Smooth muscle cell (in vitro differentiated cells): ENCODE data around the gene SEPTIN5. TPM values are rescaled to one million over a fixed set of nuclear protein-coding genes. Genes with fewer than 3 reads are reported as not detected.

Source experiments
- DNase-seq: peaks from one replicate; lab custom pipeline; 2025; ENCODE audit not compliant: unreplicated experiment; lab: John Stamatoyannopoulos, UW
- H2AFZ ChIP-seq: fragments of 200-600 bp; sonication (generic); 2 replicates; pipeline ENCODE4 v1.6.0; 2016; ENCODE audit warnings: antibody characterized with exemption, low read depth, mild to moderate bottlenecking
- H3F3A ChIP-seq: fragments of 200-600 bp; sonication (generic); 2 replicates; pipeline ENCODE4 v1.6.0; 2017; ENCODE audit warnings: antibody characterized with exemption, low read depth
- H3K27ac ChIP-seq: fragments of 200-600 bp; sonication (generic); 2 replicates; pipeline ENCODE4 v1.5.1; 2016; ENCODE audit warnings: low read depth, mild to moderate bottlenecking
- H3K27me3 ChIP-seq: fragments of 200-600 bp; sonication (generic); 2 replicates; pipeline ENCODE4 v1.6.1; 2016; ENCODE audit warnings: low read depth, mild to moderate bottlenecking
- H3K36me3 ChIP-seq: fragments of 200-600 bp; sonication (generic); 2 replicates; pipeline ENCODE4 v1.5.1; 2016; ENCODE audit warnings: low read depth
- H3K4me1 ChIP-seq: fragments of 200-600 bp; sonication (generic); 2 replicates; pipeline ENCODE4 v1.5.1; 2016; ENCODE audit warnings: low read depth
- H3K4me2 ChIP-seq: fragments of 200-600 bp; sonication (generic); 2 replicates; pipeline ENCODE4 v1.6.0; 2016; ENCODE audit warnings: mild to moderate bottlenecking
- H3K4me3 ChIP-seq: fragments of 200-600 bp; sonication (generic); 2 replicates; pipeline ENCODE4 v1.5.1; 2016; ENCODE audit warnings: mild to moderate bottlenecking
- H3K79me2 ChIP-seq: fragments of 200-600 bp; sonication (generic); 2 replicates; pipeline ENCODE4 v1.6.0; 2016; ENCODE audit warnings: low read depth, mild to moderate bottlenecking
- H3K9ac ChIP-seq: fragments of 200-600 bp; sonication (generic); 2 replicates; pipeline ENCODE4 v1.6.0; 2016; ENCODE audit warnings: low read depth
- H3K9me3 ChIP-seq: fragments of 200-600 bp; sonication (generic); replicated peaks from 2 replicates; pipeline ENCODE4 v1.5.1; 2016; ENCODE audit warnings: low read depth
- H4K20me1 ChIP-seq: fragments of 200-600 bp; sonication (generic); 2 replicates; pipeline ENCODE4 v1.6.0; 2016; ENCODE audit warnings: low read depth
- CTCF ChIP-seq: fragments of 200-600 bp; sonication (generic); IDR thresholded peaks from 2 replicates; pipeline ENCODE4 v1.5.1; 2017; ENCODE audit warnings: borderline replicate concordance, mild to moderate bottlenecking, antibody characterized with exemption; ENCODE audit not compliant: insufficient read depth, poor library complexity, severe bottlenecking
- WGBS: methylation state at CpG from one replicate; pipeline ENCODE4 v1.1.7; 2016; ENCODE audit warnings: low lambda C conversion rate; 5-methylcytosine and 5-hydroxymethylcytosine counted together
- polyA plus RNA-seq: library from polyadenylated mRNA; unstranded; fragments of >200 nt; fragmentation: Nextera tagmentation; extraction: Ambion mirVana; gene quantifications from 2 replicates; pipeline ENCODE4 v1.2.1, GENCODE V29; 2016
- total RNA-seq: library from RNA; depleted of rRNA; stranded (reverse); fragments of >200 nt; gene quantifications from 2 replicates; pipeline ENCODE4 v1.2.3, GENCODE V29; 2014

The SEPTIN5 gene
- total and polyA plus RNA-seq, 2 experiments from 2014 or later = 26.6 to 64.1 TPM

GRCh38 chr22:19707347-19708290, 6.7 kb upstream of the SEPTIN5 start:
- 89% methylated on average over 24 of the region's 24 CpGs for WGBS
- Histone ChIP-seq H4K20me1 (no peaks in the 10 kb centered on the region), H3K27ac (no peak overlapping the region), H3F3A (no peaks in the 10 kb centered on the region), H2AFZ (no peak overlapping the region), H3K36me3 (no peaks in the 10 kb centered on the region), H3K4me1 (no peaks in the 10 kb centered on the region), H3K27me3 (no peaks in the 10 kb centered on the region), H3K9me3 (no peaks in the 10 kb centered on the region), H3K9ac (no peak overlapping the region), H3K4me3 (no peak overlapping the region), H3K79me2 (no peaks in the 10 kb centered on the region), H3K4me2 (no peak overlapping the region)
- DNase-seq = no peak
- no peak for TF ChIP-seq CTCF

GRCh38 chr22:19708321-19709011, 5.8 kb upstream of the SEPTIN5 start:
- no peaks in the 10 kb centered on the region for H3K79me2 ChIP-seq
- H3F3A ChIP-seq = no peaks in the 10 kb centered on the region
- no peaks in the 10 kb centered on the region for H4K20me1 ChIP-seq
- no peak overlapping the region for H3K27ac ChIP-seq
- H3K27me3 ChIP-seq = no peaks in the 10 kb centered on the region
- no peak overlapping the region for H3K4me3 ChIP-seq
- no peak overlapping the region for H2AFZ ChIP-seq
- WGBS = 89% methylated on average over 20 of the region's 20 CpGs
- no peak overlapping the region for H3K4me2 ChIP-seq
- H3K9ac ChIP-seq = no peak overlapping the region
- no peak for DNase-seq
- no peaks in the 10 kb centered on the region for H3K9me3 ChIP-seq
- no peaks in the 10 kb centered on the region for H3K4me1 ChIP-seq
- H3K36me3 ChIP-seq = no peaks in the 10 kb centered on the region
- TF ChIP-seq CTCF = no peak

GRCh38 chr22:19709063-19709769, 5.1 kb upstream of the SEPTIN5 start:
- no peak overlapping the region for H3K4me3 ChIP-seq
- H3K79me2 ChIP-seq = no peaks in the 10 kb centered on the region
- H3K9me3 ChIP-seq = no peaks in the 10 kb centered on the region
- H3F3A ChIP-seq = peaks cover 4% of the 10 kb centered on the region
- no peak overlapping the region for H2AFZ ChIP-seq
- H3K27me3 ChIP-seq = no peaks in the 10 kb centered on the region
- WGBS = 61% methylated on average over 19 of the region's 19 CpGs
- TF ChIP-seq CTCF = no peak
- H3K4me2 ChIP-seq = no peak overlapping the region
- no peaks in the 10 kb centered on the region for H3K36me3 ChIP-seq
- H3K9ac ChIP-seq = no peak overlapping the region
- no peaks in the 10 kb centered on the region for H3K4me1 ChIP-seq
- H4K20me1 ChIP-seq = no peaks in the 10 kb centered on the region
- no peak for DNase-seq
- no peak overlapping the region for H3K27ac ChIP-seq
